Measurements from ENCODE around the gene IFT43.

GRCh38 chr14:76022991-76023390 is 37.4 kb downstream of the IFT43 start:
- TF ChIP-seq EZH2 (optimal IDR thresholded peaks at IDR 0.05; ENCODE audit: low read depth, low read length) (no peak), CTCF (IDR thresholded peaks at IDR 0.05; ENCODE audit: low read length) (no peak)

Data from MM.1S (cell line).